ENCODE data around the gene ATP8B4.

- TF ChIP-seq CTCF (IDR thresholded peaks at IDR 0.05; ENCODE audit: insufficient read depth, low read length, poor library complexity, severe bottlenecking): no peak
- no peak for TF ChIP-seq EZH2phosphoT487 (conservative IDR thresholded peaks at IDR 0.05; ENCODE audit: low read length)
Observed at GRCh38 chr15:49898575-49899283, 220.3 kb downstream of the ATP8B4 start.

Measured in SU-DHL-6 (cell line).